ENCODE results near the gene NUP188. TPM values are rescaled to one million over a fixed set of nuclear protein-coding genes. Genes with fewer than 3 reads are reported as not detected.
A peak's percentile ranks its signal among the peaks of the same experiment; 100 is the strongest.

NUP188 gene
- total and polyA plus RNA-seq, 12 donors = 12.7 to 27.3 (median 19.9) TPM

GRCh38 chr9:129006328-129007034, 59.0 kb downstream of the NUP188 start:
- H3K36me3 ChIP-seq = peaks cover 3 to 99% (median 48%) of the 10 kb centered on the region in 9 donors
- peaks cover 0 to 25% (median 15%) of the 10 kb centered on the region in 9 donors for H3K4me1 ChIP-seq
- intact Hi-C loops (cut with DNase I) = loop anchor here in 1 of 10 donors (1.0 kb wide), 1 partner anchor 22 kb away; the partner anchor contains the start of gene SH3GLB2
- WGBS, 2 donors = 52 to 55% methylated on average over 21 of the region's 21 CpGs
- DNase-seq (peak; percentile 63 to 75), ATAC-seq (peak; percentile 81 to 91 (median 84))
- peak; percentile 59 to 94 (median 86) for TF ChIP-seq CTCF (IDR thresholded peaks at IDR 0.05)
- no peaks in the 10 kb centered on the region for H3K27me3 ChIP-seq
- no peaks in the 10 kb centered on the region for H3K9me3 ChIP-seq
- peak overlapping the region in 8 of 10 donors; percentile 18 to 69 (median 47) for H3K27ac ChIP-seq
- no peak overlapping the region for H3K4me3 ChIP-seq

- DNase-seq (peak; percentile 53 to 72), ATAC-seq (peak in 6 of 8 donors; percentile 2 to 29 (median 8))
- Histone ChIP-seq H3K4me1 (peaks cover 0 to 25% (median 15%) of the 10 kb centered on the region in 9 donors), H3K9me3 (no peaks in the 10 kb centered on the region), H3K36me3 (peaks cover 3 to 99% (median 46%) of the 10 kb centered on the region in 9 donors), H3K27ac (peak overlapping the region in 8 of 10 donors; percentile 7 to 69 (median 44)), H3K27me3 (no peaks in the 10 kb centered on the region), H3K4me3 (no peak overlapping the region)
- WGBS, 2 donors = 66 to 71% methylated on average over 14 of the region's 14 CpGs
- intact Hi-C loops (cut with DNase I) = no loop called here
- TF ChIP-seq CTCF (IDR thresholded peaks at IDR 0.05) = peak in 2 of 9 donors; percentile 1 to 7
These were observed 59.7 kb downstream of the NUP188 start for GRCh38 chr9:129007035-129007765.

GRCh38 chr9:129007766-129008468, 60.4 kb downstream of the NUP188 start:
- H3K27ac ChIP-seq = peak overlapping the region in 5 of 10 donors; percentile 12 to 65 (median 35)
- no peak for DNase-seq
- peaks cover 0 to 25% (median 15%) of the 10 kb centered on the region in 9 donors for H3K4me1 ChIP-seq
- 83 to 85% methylated on average over 18 of the region's 18 CpGs for WGBS, 2 donors
- no peaks in the 10 kb centered on the region for H3K27me3 ChIP-seq
- no peak for TF ChIP-seq CTCF (IDR thresholded peaks at IDR 0.05)
- no peak overlapping the region for H3K4me3 ChIP-seq
- intact Hi-C loops (cut with DNase I) = no loop called here
- H3K9me3 ChIP-seq = no peaks in the 10 kb centered on the region
- ATAC-seq = no peak
- H3K36me3 ChIP-seq = peaks cover 2 to 99% (median 43%) of the 10 kb centered on the region in 9 donors

GRCh38 chr9:129008469-129008965, 61.0 kb downstream of the NUP188 start:
- no peaks in the 10 kb centered on the region for H3K9me3 ChIP-seq
- ATAC-seq = no peak
- no peak for TF ChIP-seq CTCF (IDR thresholded peaks at IDR 0.05)
- peaks cover 0 to 25% (median 15%) of the 10 kb centered on the region in 9 donors for H3K4me1 ChIP-seq
- DNase-seq = no peak
- WGBS, 2 donors = 92% methylated on average over 6 of the region's 6 CpGs
- H3K36me3 ChIP-seq = peaks cover 0 to 99% (median 44%) of the 10 kb centered on the region in 9 donors
- H3K4me3 ChIP-seq = no peak overlapping the region
- H3K27ac ChIP-seq = no peak overlapping the region
- intact Hi-C loops (cut with DNase I) = no loop called here
- no peaks in the 10 kb centered on the region for H3K27me3 ChIP-seq
